ENCODE results near the gene DDX42. TPM values are rescaled to one million over a fixed set of nuclear protein-coding genes. Genes with fewer than 3 reads are reported as not detected.

DDX42 gene
- total and polyA plus RNA-seq, 2 of the 13 experiments (the other 11 are each of a cell fraction or from before 2014, with no cell fraction given): 87.2 to 92.9 TPM

DNA sequence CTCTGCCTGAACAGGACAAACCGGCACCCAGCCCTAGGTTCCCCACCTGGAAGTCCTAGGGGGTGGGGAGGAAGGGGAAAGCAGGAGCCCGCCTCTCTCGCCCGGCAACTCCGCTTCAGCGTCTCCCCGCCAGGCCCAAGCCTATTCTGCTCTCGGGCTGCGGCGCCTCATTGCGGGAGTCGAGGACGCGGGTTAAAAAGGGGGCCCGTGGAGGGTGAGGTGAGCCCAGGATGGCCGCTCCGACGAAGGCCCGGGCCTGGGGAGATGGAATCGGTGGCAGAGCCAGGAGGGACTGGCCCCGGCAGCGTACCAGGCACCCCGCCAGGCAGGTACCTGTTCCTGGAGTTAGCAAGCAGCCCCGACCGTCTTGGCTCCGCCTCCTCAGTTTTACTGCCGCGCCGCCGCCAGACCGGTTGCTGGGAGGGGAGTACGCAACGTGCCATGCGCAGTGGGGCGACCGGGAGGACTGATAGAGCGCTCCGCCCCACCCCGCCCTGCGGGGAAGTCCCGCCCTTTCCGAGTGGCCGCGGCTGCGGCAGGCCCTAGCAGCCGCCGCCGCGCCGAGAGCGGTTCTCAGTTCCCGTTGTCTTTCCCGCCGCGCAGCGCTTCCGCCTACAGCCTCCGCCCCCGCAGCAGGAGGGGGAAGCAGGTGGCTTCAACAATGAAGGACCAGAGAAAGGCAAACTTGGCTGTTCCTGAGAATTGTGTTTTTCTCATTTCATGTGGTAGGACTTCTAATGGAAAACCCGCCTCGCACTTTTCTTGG lies 32.4 kb upstream of the DDX42 start, which contains the start of gene STRADA (continued):
- TF ChIP-seq ZHX2 (IDR thresholded peaks at IDR 0.05; ENCODE audit: low read depth): no peak
- 0 out of 2 replicates have a peak, but pooled peaks have one; percentile 52 for TF ChIP-seq ZHX2 (CRISPR knock-in tag; IDR thresholded peaks at IDR 0.05; ENCODE audit: borderline replicate concordance)
- peak; percentile 35; the same call in 1 of the 2 replicates for TF ChIP-seq ATF1 (CRISPR knock-in tag; IDR thresholded peaks at IDR 0.05)
- peak; percentile 84; the same call in 1 of the 2 replicates for TF ChIP-seq ZNF558 (CRISPR knock-in tag; IDR thresholded peaks at IDR 0.05; ENCODE audit: borderline replicate concordance)
- peak; percentile 63 for TF ChIP-seq BORCS8-MEF2B (CRISPR knock-in tag; IDR thresholded peaks at IDR 0.05)
- peak; percentile 68; the same call in 1 of the 2 replicates for TF ChIP-seq KDM5A (IDR thresholded peaks at IDR 0.05; ENCODE audit: borderline replicate concordance, low read length)
- TF ChIP-seq, protein P1, sequence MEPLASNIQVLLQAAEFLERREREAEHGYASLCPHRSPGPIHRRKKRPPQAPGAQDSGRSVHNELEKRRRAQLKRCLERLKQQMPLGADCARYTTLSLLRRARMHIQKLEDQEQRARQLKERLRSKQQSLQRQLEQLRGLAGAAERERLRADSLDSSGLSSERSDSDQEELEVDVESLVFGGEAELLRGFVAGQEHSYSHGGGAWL (CRISPR knock-in tag; IDR thresholded peaks at IDR 0.05): peak; percentile 77
- peak; percentile 95 for TF ChIP-seq ZEB1 (IDR thresholded peaks at IDR 0.05; ENCODE audit: insufficient replicate concordance, low read depth)
- peak; percentile 89 for TF ChIP-seq ZNF746 (CRISPR knock-in tag; IDR thresholded peaks at IDR 0.05)
- peak; percentile 97 for TF ChIP-seq ZNF264 (CRISPR knock-in tag; IDR thresholded peaks at IDR 0.05)
- peak; percentile 95 for TF ChIP-seq ZNF224 (CRISPR knock-in tag; IDR thresholded peaks at IDR 0.05)
- peak; percentile 23; the same call in 1 of the 2 replicates for TF ChIP-seq ZNF253 (CRISPR knock-in tag; IDR thresholded peaks at IDR 0.05; ENCODE audit: borderline replicate concordance)
- peak; percentile 85; the same call in 1 of the 2 replicates for TF ChIP-seq ZNF34 (CRISPR knock-in tag; IDR thresholded peaks at IDR 0.05; ENCODE audit: borderline replicate concordance)
- TF ChIP-seq, protein P2, sequence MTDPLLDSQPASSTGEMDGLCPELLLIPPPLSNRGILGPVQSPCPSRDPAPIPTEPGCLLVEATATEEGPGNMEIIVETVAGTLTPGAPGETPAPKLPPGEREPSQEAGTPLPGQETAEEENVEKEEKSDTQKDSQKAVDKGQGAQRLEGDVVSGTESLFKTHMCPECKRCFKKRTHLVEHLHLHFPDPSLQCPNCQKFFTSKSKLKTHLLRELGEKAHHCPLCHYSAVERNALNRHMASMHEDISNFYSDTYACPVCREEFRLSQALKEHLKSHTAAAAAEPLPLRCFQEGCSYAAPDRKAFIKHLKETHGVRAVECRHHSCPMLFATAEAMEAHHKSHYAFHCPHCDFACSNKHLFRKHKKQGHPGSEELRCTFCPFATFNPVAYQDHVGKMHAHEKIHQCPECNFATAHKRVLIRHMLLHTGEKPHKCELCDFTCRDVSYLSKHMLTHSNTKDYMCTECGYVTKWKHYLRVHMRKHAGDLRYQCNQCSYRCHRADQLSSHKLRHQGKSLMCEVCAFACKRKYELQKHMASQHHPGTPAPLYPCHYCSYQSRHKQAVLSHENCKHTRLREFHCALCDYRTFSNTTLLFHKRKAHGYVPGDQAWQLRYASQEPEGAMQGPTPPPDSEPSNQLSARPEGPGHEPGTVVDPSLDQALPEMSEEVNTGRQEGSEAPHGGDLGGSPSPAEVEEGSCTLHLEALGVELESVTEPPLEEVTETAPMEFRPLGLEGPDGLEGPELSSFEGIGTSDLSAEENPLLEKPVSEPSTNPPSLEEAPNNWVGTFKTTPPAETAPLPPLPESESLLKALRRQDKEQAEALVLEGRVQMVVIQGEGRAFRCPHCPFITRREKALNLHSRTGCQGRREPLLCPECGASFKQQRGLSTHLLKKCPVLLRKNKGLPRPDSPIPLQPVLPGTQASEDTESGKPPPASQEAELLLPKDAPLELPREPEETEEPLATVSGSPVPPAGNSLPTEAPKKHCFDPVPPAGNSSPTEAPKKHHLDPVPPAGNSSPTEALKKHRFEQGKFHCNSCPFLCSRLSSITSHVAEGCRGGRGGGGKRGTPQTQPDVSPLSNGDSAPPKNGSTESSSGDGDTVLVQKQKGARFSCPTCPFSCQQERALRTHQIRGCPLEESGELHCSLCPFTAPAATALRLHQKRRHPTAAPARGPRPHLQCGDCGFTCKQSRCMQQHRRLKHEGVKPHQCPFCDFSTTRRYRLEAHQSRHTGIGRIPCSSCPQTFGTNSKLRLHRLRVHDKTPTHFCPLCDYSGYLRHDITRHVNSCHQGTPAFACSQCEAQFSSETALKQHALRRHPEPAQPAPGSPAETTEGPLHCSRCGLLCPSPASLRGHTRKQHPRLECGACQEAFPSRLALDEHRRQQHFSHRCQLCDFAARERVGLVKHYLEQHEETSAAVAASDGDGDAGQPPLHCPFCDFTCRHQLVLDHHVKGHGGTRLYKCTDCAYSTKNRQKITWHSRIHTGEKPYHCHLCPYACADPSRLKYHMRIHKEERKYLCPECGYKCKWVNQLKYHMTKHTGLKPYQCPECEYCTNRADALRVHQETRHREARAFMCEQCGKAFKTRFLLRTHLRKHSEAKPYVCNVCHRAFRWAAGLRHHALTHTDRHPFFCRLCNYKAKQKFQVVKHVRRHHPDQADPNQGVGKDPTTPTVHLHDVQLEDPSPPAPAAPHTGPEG (CRISPR knock-in tag; IDR thresholded peaks at IDR 0.05): peak; percentile 57; the same call in 1 of the 2 replicates
- TF ChIP-seq RBAK (CRISPR knock-in tag; IDR thresholded peaks at IDR 0.05): no peak
- TF ChIP-seq ZNF121 (CRISPR knock-in tag; IDR thresholded peaks at IDR 0.05): peak; percentile 82
- TF ChIP-seq TARDBP (CRISPR knock-in tag; IDR thresholded peaks at IDR 0.05): peak; percentile 85
